COLO829 (cell line): Measurements from ENCODE around the gene SRPK2.
"Not testable (repeated sequence)": the region's sequence is repeated elsewhere in the genome, so short reads cannot be mapped to it uniquely, and the experiment has no call there.

Experiments
- DNase-seq: peaks from one replicate; pipeline ENCODE4 v3.0.0; 2012; ENCODE audit warnings: low spot score

Gene SRPK2

GRCh38 chr7:105222953-105223352 is 165.8 kb downstream of the SRPK2 start:
- no peak for DNase-seq

- no peak for DNase-seq
Observed at GRCh38 chr7:105219771-105220160, 169.0 kb downstream of the SRPK2 start.

GRCh38 chr7:105218939-105219770 is 169.6 kb downstream of the SRPK2 start:
- no peak for DNase-seq

- DNase-seq = no peak
Observed at GRCh38 chr7:105218215-105218614, 170.5 kb downstream of the SRPK2 start.

- no peak for DNase-seq
Observed at GRCh38 chr7:105216786-105217185, 171.9 kb downstream of the SRPK2 start.

GRCh38 chr7:105215821-105216220 is 172.9 kb downstream of the SRPK2 start:
- no peak for DNase-seq

- DNase-seq = no peak
Observed at GRCh38 chr7:105215182-105215581, 173.5 kb downstream of the SRPK2 start.

- DNase-seq = no peak
Observed at GRCh38 chr7:105213611-105214010, 175.1 kb downstream of the SRPK2 start.

GRCh38 chr7:105212212-105212611 is 176.5 kb downstream of the SRPK2 start:
- no peak for DNase-seq

GRCh38 chr7:105210721-105211205 is 178.0 kb downstream of the SRPK2 start:
- no peak for DNase-seq

GRCh38 chr7:105209870-105210269 is 178.9 kb downstream of the SRPK2 start:
- DNase-seq = no peak

GRCh38 chr7:105209433-105209832 is 179.3 kb downstream of the SRPK2 start:
- no peak for DNase-seq

- DNase-seq = no peak
Observed at GRCh38 chr7:105206985-105207384, 181.7 kb downstream of the SRPK2 start.

- no peak for DNase-seq
Observed at GRCh38 chr7:105205592-105206237, 183.0 kb downstream of the SRPK2 start.

- DNase-seq = no peak
Observed at GRCh38 chr7:105204953-105205352, 183.8 kb downstream of the SRPK2 start.

- DNase-seq = no peak
Observed at GRCh38 chr7:105204520-105204919, 184.2 kb downstream of the SRPK2 start.

GRCh38 chr7:105202616-105203015 is 186.1 kb downstream of the SRPK2 start:
- no peak for DNase-seq

GRCh38 chr7:105199386-105199785 is 189.3 kb downstream of the SRPK2 start:
- no peak for DNase-seq

GRCh38 chr7:105198223-105198622 is 190.5 kb downstream of the SRPK2 start:
- no peak for DNase-seq

GRCh38 chr7:105196473-105196872 is 192.2 kb downstream of the SRPK2 start:
- no peak for DNase-seq

- no peak for DNase-seq
Observed at GRCh38 chr7:105195891-105196290, 192.8 kb downstream of the SRPK2 start.

- not testable (repeated sequence) for DNase-seq
Observed at GRCh38 chr7:105194959-105195358, 193.8 kb downstream of the SRPK2 start.

- DNase-seq = no peak
Observed at GRCh38 chr7:105191331-105191730, 197.4 kb downstream of the SRPK2 start.
